Activated naive CD8-positive, alpha-beta T cell treated with anti-CD3 and anti-CD28 coated beads, Interleukin-2, amount 10 ng/mL, durations not matched to agents 7 days and 5 days (primary cell): ENCODE data around the gene SLC29A3. TPM values are rescaled to one million over a fixed set of nuclear protein-coding genes. Genes with fewer than 3 reads are reported as not detected.

Source experiments
- ATAC-seq: fragments of 150-1000 bp; cut with Tn5 transposase; one replicate; pipeline ENCODE4 v1.10.0; 2021; ENCODE audit warnings: low read depth, moderate library complexity
- POLR2A ChIA-PET: fragments of 350-600 bp; sonication (Branson Sonifier 250); formaldehyde crosslinking; loops from one replicate; lab custom pipeline; 2021; ENCODE audit warnings: antibody characterized with exemption; lab: Charles Lee
- DNase-seq: peaks from one replicate; pipeline ENCODE4 v3.0.0; 2021
- H3K27ac Mint-ChIP-seq: one replicate; pipeline ENCODE4 v1.8.0; 2022; ENCODE audit warnings: mild to moderate bottlenecking, mixed read lengths
- H3K27me3 Mint-ChIP-seq: one replicate; pipeline ENCODE4 v1.8.0; 2022; ENCODE audit warnings: mild to moderate bottlenecking, moderate library complexity, mixed read lengths
- H3K36me3 Mint-ChIP-seq: one replicate; pipeline ENCODE4 v1.8.0; 2021; ENCODE audit warnings: mild to moderate bottlenecking, mixed read lengths
- H3K4me1 Mint-ChIP-seq: one replicate; pipeline ENCODE4 v1.8.0; 2021; ENCODE audit warnings: mixed read lengths
- H3K4me3 Mint-ChIP-seq: one replicate; pipeline ENCODE4 v1.8.0; 2022; ENCODE audit warnings: mild to moderate bottlenecking, moderate library complexity, mixed read lengths
- H3K9me3 Mint-ChIP-seq: one replicate; pipeline ENCODE4 v1.8.0; 2021; ENCODE audit warnings: mixed read lengths
- total RNA-seq, 2 experiments: library from RNA; stranded (reverse); gene quantifications; one replicate each; pipeline ENCODE4 v1.2.3, GENCODE V29; 2021

Gene SLC29A3
- total RNA-seq, 2 experiments from 2014 or later = 5.6 to 5.8 TPM

- no peak overlapping the region for H3K4me3 Mint-ChIP-seq
- no peak for ATAC-seq
- peaks cover 4% of the 10 kb centered on the region for H3K4me1 Mint-ChIP-seq
- H3K27ac Mint-ChIP-seq = no peak overlapping the region
- no peak for DNase-seq
- H3K36me3 Mint-ChIP-seq = no peaks in the 10 kb centered on the region
- H3K9me3 Mint-ChIP-seq = no peaks in the 10 kb centered on the region
- POLR2A ChIA-PET = no interaction called here
- H3K27me3 Mint-ChIP-seq = peaks cover 8% of the 10 kb centered on the region
Observed at GRCh38 chr10:71299071-71299785, 19.8 kb upstream of the SLC29A3 start.

- no peaks in the 10 kb centered on the region for H3K36me3 Mint-ChIP-seq
- no peak overlapping the region for H3K4me3 Mint-ChIP-seq
- H3K27ac Mint-ChIP-seq = no peak overlapping the region
- DNase-seq (no peak), ATAC-seq (no peak)
- POLR2A ChIA-PET = no interaction called here
- peaks cover 4% of the 10 kb centered on the region for H3K4me1 Mint-ChIP-seq
- peaks cover 6% of the 10 kb centered on the region for H3K27me3 Mint-ChIP-seq
- no peaks in the 10 kb centered on the region for H3K9me3 Mint-ChIP-seq
Observed at GRCh38 chr10:71300555-71301370, 18.3 kb upstream of the SLC29A3 start.

GRCh38 chr10:71301371-71301916 lies 17.6 kb upstream of the SLC29A3 start:
- DNase-seq (no peak), ATAC-seq (no peak)
- no peaks in the 10 kb centered on the region for H3K36me3 Mint-ChIP-seq
- H3K9me3 Mint-ChIP-seq = no peaks in the 10 kb centered on the region
- peaks cover 4% of the 10 kb centered on the region for H3K4me1 Mint-ChIP-seq
- H3K4me3 Mint-ChIP-seq = no peak overlapping the region
- no peak overlapping the region for H3K27ac Mint-ChIP-seq
- peaks cover 6% of the 10 kb centered on the region for H3K27me3 Mint-ChIP-seq
- POLR2A ChIA-PET = no interaction called here

- Mint-ChIP-seq H3K9me3 (no peaks in the 10 kb centered on the region), H3K27ac (no peak overlapping the region), H3K27me3 (peaks cover 6% of the 10 kb centered on the region), H3K36me3 (no peaks in the 10 kb centered on the region), H3K4me3 (no peak overlapping the region), H3K4me1 (peaks cover 4% of the 10 kb centered on the region)
- ATAC-seq (no peak), DNase-seq (no peak)
- POLR2A ChIA-PET = no interaction called here
Observed at GRCh38 chr10:71302451-71302850, 16.6 kb upstream of the SLC29A3 start.

GRCh38 chr10:71302874-71303568 lies 16.0 kb upstream of the SLC29A3 start:
- no peak for DNase-seq
- peaks cover 4% of the 10 kb centered on the region for H3K4me1 Mint-ChIP-seq

GRCh38 chr10:71303569-71303907 lies 15.5 kb upstream of the SLC29A3 start:
- no peaks in the 10 kb centered on the region for H3K36me3 Mint-ChIP-seq
- POLR2A ChIA-PET = no interaction called here
- ATAC-seq (no peak), DNase-seq (no peak)
- peaks cover 4% of the 10 kb centered on the region for H3K4me1 Mint-ChIP-seq
- H3K27me3 Mint-ChIP-seq = peaks cover 6% of the 10 kb centered on the region
- no peak overlapping the region for H3K4me3 Mint-ChIP-seq
- no peaks in the 10 kb centered on the region for H3K9me3 Mint-ChIP-seq
- H3K27ac Mint-ChIP-seq = no peak overlapping the region

More at GRCh38 chr10:71302874-71303568, 16.0 kb upstream of the SLC29A3 start:
- POLR2A ChIA-PET = no interaction called here
- H3K9me3 Mint-ChIP-seq = no peaks in the 10 kb centered on the region
- H3K4me3 Mint-ChIP-seq = no peak overlapping the region
- peaks cover 6% of the 10 kb centered on the region for H3K27me3 Mint-ChIP-seq
- ATAC-seq = peak; percentile 68
- H3K36me3 Mint-ChIP-seq = no peaks in the 10 kb centered on the region
- no peak overlapping the region for H3K27ac Mint-ChIP-seq

- ATAC-seq (no peak), DNase-seq (no peak)
- no peaks in the 10 kb centered on the region for H3K4me1 Mint-ChIP-seq
- no peaks in the 10 kb centered on the region for H3K9me3 Mint-ChIP-seq
- no peak overlapping the region for H3K4me3 Mint-ChIP-seq
- H3K27me3 Mint-ChIP-seq = peaks cover 6% of the 10 kb centered on the region
- POLR2A ChIA-PET = no interaction called here
- H3K27ac Mint-ChIP-seq = no peak overlapping the region
- H3K36me3 Mint-ChIP-seq = no peaks in the 10 kb centered on the region
Observed at GRCh38 chr10:71304914-71305313, 14.1 kb upstream of the SLC29A3 start.

GRCh38 chr10:71306979-71307378 lies 12.1 kb upstream of the SLC29A3 start:
- ATAC-seq (no peak), DNase-seq (no peak)
- H3K4me3 Mint-ChIP-seq = no peak overlapping the region
- peaks cover 8% of the 10 kb centered on the region for H3K27me3 Mint-ChIP-seq
- POLR2A ChIA-PET = no interaction called here
- no peaks in the 10 kb centered on the region for H3K9me3 Mint-ChIP-seq
- no peak overlapping the region for H3K27ac Mint-ChIP-seq
- no peaks in the 10 kb centered on the region for H3K4me1 Mint-ChIP-seq
- no peaks in the 10 kb centered on the region for H3K36me3 Mint-ChIP-seq

GRCh38 chr10:71307469-71308085 lies 11.5 kb upstream of the SLC29A3 start:
- DNase-seq (no peak), ATAC-seq (no peak)
- no peak overlapping the region for H3K4me3 Mint-ChIP-seq
- H3K27ac Mint-ChIP-seq = no peak overlapping the region
- no peaks in the 10 kb centered on the region for H3K9me3 Mint-ChIP-seq
- H3K36me3 Mint-ChIP-seq = no peaks in the 10 kb centered on the region
- POLR2A ChIA-PET = no interaction called here
- no peaks in the 10 kb centered on the region for H3K4me1 Mint-ChIP-seq
- peaks cover 8% of the 10 kb centered on the region for H3K27me3 Mint-ChIP-seq

- POLR2A ChIA-PET = no interaction called here
- no peak for ATAC-seq
- Mint-ChIP-seq H3K4me1 (no peaks in the 10 kb centered on the region), H3K4me3 (no peak overlapping the region), H3K27me3 (peaks cover 11% of the 10 kb centered on the region), H3K36me3 (no peaks in the 10 kb centered on the region), H3K27ac (no peak overlapping the region), H3K9me3 (no peaks in the 10 kb centered on the region)
- DNase-seq = no peak
Observed at GRCh38 chr10:71308244-71308643, 10.8 kb upstream of the SLC29A3 start.

GRCh38 chr10:71308985-71309384 lies 10.1 kb upstream of the SLC29A3 start:
- H3K27ac Mint-ChIP-seq = no peak overlapping the region
- no peaks in the 10 kb centered on the region for H3K36me3 Mint-ChIP-seq
- ATAC-seq = no peak
- H3K4me1 Mint-ChIP-seq = no peaks in the 10 kb centered on the region
- H3K27me3 Mint-ChIP-seq = peaks cover 14% of the 10 kb centered on the region
- no peak for DNase-seq
- POLR2A ChIA-PET = interaction anchor here (0.9 kb wide), 1 partner anchor 11 kb away, joined by 3 read pairs; no protein-coding TSS in a partner anchor
- no peaks in the 10 kb centered on the region for H3K9me3 Mint-ChIP-seq
- H3K4me3 Mint-ChIP-seq = no peak overlapping the region

- POLR2A ChIA-PET = interaction anchor here (0.9 kb wide), 1 partner anchor 10 kb away, joined by 3 read pairs; no protein-coding TSS in a partner anchor
- H3K4me3 Mint-ChIP-seq = no peak overlapping the region
- peaks cover 3% of the 10 kb centered on the region for H3K4me1 Mint-ChIP-seq
- ATAC-seq = no peak
- no peak for DNase-seq
- H3K27me3 Mint-ChIP-seq = peaks cover 14% of the 10 kb centered on the region
- H3K27ac Mint-ChIP-seq = no peak overlapping the region
- H3K9me3 Mint-ChIP-seq = no peaks in the 10 kb centered on the region
- H3K36me3 Mint-ChIP-seq = no peaks in the 10 kb centered on the region
Observed at GRCh38 chr10:71309919-71310318, 9.1 kb upstream of the SLC29A3 start.

- Mint-ChIP-seq H3K36me3 (no peaks in the 10 kb centered on the region), H3K27me3 (peaks cover 14% of the 10 kb centered on the region), H3K4me3 (no peak overlapping the region), H3K9me3 (no peaks in the 10 kb centered on the region), H3K27ac (no peak overlapping the region), H3K4me1 (peaks cover 12% of the 10 kb centered on the region)
- DNase-seq (no peak), ATAC-seq (no peak)
- POLR2A ChIA-PET = no interaction called here
Observed at GRCh38 chr10:71312220-71312619, 6.8 kb upstream of the SLC29A3 start.
